K562 (cell line): ENCODE results near the gene OR2AT4. TPM values are rescaled to one million over a fixed set of nuclear protein-coding genes. Genes with fewer than 3 reads are reported as not detected.

Source experiments
- ARID3A ChIP-seq: IDR thresholded peaks from 2 replicates; pipeline ENCODE4 v1.6.1; 2012; ENCODE audit warnings: low read depth, low read length, improper control_type of control experiment, borderline replicate concordance
- BHLHE40 ChIP-seq: IDR thresholded peaks from 2 replicates; pipeline ENCODE4 v1.6.1; 2011; ENCODE audit warnings: low read length, improper control_type of control experiment
- BMI1 ChIP-seq: fragments of 150-350 bp; IDR thresholded peaks from 2 replicates; pipeline ENCODE4 v1.6.1; 2014; ENCODE audit warnings: low read length
- CBFB ChIP-seq: sonication (generic); formaldehyde crosslinking; IDR thresholded peaks from 2 replicates; pipeline ENCODE4 v1.4.0; 2020; ENCODE audit warnings: mild to moderate bottlenecking, missing genetic modification reagents
- JUN ChIP-seq, 2 experiments: sonication (generic) in 1 of 2; formaldehyde crosslinking in 1 of 2; IDR thresholded peaks; 2 replicates each; pipeline versions ENCODE4 v1.6.1 to v1.8.0; 2012 to 2022; ENCODE audit warnings: borderline replicate concordance in 2 of 2, mild to moderate bottlenecking in 2 of 2, improper control_type of control experiment in 1 of 2, low read depth in 1 of 2, low read length in 1 of 2, missing genetic modification reagents in 1 of 2
- MEF2D ChIP-seq: conservative IDR thresholded peaks from 2 replicates; pipeline ENCODE4 v1.6.1; 2016; ENCODE audit warnings: low read depth, missing genetic modification characterization, missing compliant biosample characterization
- MEIS2 ChIP-seq: fragments of 450-650 bp; IDR thresholded peaks from 2 replicates; pipeline ENCODE4 v1.6.1; 2014; ENCODE audit warnings: mild to moderate bottlenecking; ENCODE audit not compliant: partially characterized antibody
- MTA2 ChIP-seq: fragments of 450-650 bp; IDR thresholded peaks from 2 replicates; pipeline ENCODE4 v1.6.1; 2016; ENCODE audit warnings: low read depth
- MYNN ChIP-seq, 2 experiments: sonication (generic); formaldehyde crosslinking in 1 of 2; IDR thresholded peaks; 2 replicates each; pipeline versions ENCODE4 v1.5.0 to v1.6.1; 2016 to 2020; ENCODE audit warnings: antibody characterized with exemption in 1 of 2, missing genetic modification reagents in 1 of 2
- NFXL1 ChIP-seq: fragments of 450-650 bp; formaldehyde crosslinking; IDR thresholded peaks from 2 replicates; pipeline ENCODE4 v1.4.0; 2021; ENCODE audit warnings: mild to moderate bottlenecking
- NR2C1 ChIP-seq, 2 experiments: fragments of 450-650 bp; IDR thresholded peaks; 2 replicates each; pipeline ENCODE4 v1.6.1; 2017; ENCODE audit warnings: mild to moderate bottlenecking in 2 of 2, antibody characterized with exemption in 1 of 2, inconsistent platforms in 1 of 2, missing compliant biosample characterization in 1 of 2, missing genetic modification characterization in 1 of 2
- NR2C2 ChIP-seq, 2 experiments: fragments of 200-800 bp in 1 of 2; sonication (Bioruptor generic) in 1 of 2; sonication (generic) in 1 of 2; formaldehyde crosslinking in 1 of 2; IDR thresholded peaks; 2 replicates each; pipeline versions ENCODE4 v1.6.1 to v1.8.0; 2016 to 2022; ENCODE audit warnings: mild to moderate bottlenecking in 1 of 2, missing compliant biosample characterization in 1 of 2, missing genetic modification characterization in 1 of 2, missing genetic modification reagents in 1 of 2
- SFPQ ChIP-seq: fragments of 200-400 bp; formaldehyde crosslinking; IDR thresholded peaks from 2 replicates; pipeline ENCODE4 v1.6.1; 2017; ENCODE audit warnings: mild to moderate bottlenecking, low read depth, low read length, moderate library complexity
- YBX1 ChIP-seq: fragments of 450-650 bp; IDR thresholded peaks from 2 replicates; pipeline ENCODE4 v1.7.1; 2016; ENCODE audit warnings: mild to moderate bottlenecking
- YY1 ChIP-seq, 3 experiments: IDR thresholded peaks; 2 replicates each; pipeline ENCODE4 v1.6.1; 2011; ENCODE audit warnings: low read length in 2 of 3, mild to moderate bottlenecking in 2 of 3, moderate library complexity in 2 of 3, borderline replicate concordance in 1 of 3, control low read depth in 1 of 3, low read depth in 1 of 3; ENCODE audit not compliant: insufficient read depth in 3 of 3, insufficient replicate concordance in 2 of 3, control insufficient read depth in 1 of 3, insufficient read length in 1 of 3; ENCODE audit errors: extremely low read depth in 1 of 3
- polyA plus RNA-seq, 8 experiments: library from polyadenylated mRNA; depleted of rRNA in 4 of 8; stranded (reverse) in 5 of 8; unstranded in 3 of 8; fragments of >200 nt; fragmentation: Nextera tagmentation in 2 of 8; fragmentation: Illumina TruSeq in 1 of 8; extraction: Ambion mirVana in 2 of 8; extraction: Trizol in 1 of 8; gene quantifications; 2 replicates each; pipeline versions ENCODE4 v1.2.1 to v1.2.3, GENCODE V29; 2011 to 2014; ENCODE audit warnings: inconsistent platforms in 1 of 8, missing spikeins in 1 of 8
- total RNA-seq, 7 experiments: library from RNA; depleted of rRNA in 6 of 7; stranded (reverse); fragments of >200 nt in 6 of 7; fragmentation: Illumina TruSeq in 2 of 7; extraction: Trizol in 2 of 7; gene quantifications; 2 replicates each; pipeline versions ENCODE4 v1.2.1 to v1.2.3, GENCODE V29; 2011 to 2021; ENCODE audit warnings: low replicate concordance in 1 of 7
- TF ChIP-seq, protein P1 (sequence below): fragments of 450-650 bp; IDR thresholded peaks from 2 replicates; pipeline ENCODE4 v1.6.1; 2017; ENCODE audit warnings: antibody characterized with exemption, mild to moderate bottlenecking

The OR2AT4 gene
- total and polyA plus RNA-seq, 9 of the 15 experiments (the other 6 are each of a cell fraction or from before 2014, with no cell fraction given), result 0.86 to 3.1 (median 2.0) TPM

DNA sequence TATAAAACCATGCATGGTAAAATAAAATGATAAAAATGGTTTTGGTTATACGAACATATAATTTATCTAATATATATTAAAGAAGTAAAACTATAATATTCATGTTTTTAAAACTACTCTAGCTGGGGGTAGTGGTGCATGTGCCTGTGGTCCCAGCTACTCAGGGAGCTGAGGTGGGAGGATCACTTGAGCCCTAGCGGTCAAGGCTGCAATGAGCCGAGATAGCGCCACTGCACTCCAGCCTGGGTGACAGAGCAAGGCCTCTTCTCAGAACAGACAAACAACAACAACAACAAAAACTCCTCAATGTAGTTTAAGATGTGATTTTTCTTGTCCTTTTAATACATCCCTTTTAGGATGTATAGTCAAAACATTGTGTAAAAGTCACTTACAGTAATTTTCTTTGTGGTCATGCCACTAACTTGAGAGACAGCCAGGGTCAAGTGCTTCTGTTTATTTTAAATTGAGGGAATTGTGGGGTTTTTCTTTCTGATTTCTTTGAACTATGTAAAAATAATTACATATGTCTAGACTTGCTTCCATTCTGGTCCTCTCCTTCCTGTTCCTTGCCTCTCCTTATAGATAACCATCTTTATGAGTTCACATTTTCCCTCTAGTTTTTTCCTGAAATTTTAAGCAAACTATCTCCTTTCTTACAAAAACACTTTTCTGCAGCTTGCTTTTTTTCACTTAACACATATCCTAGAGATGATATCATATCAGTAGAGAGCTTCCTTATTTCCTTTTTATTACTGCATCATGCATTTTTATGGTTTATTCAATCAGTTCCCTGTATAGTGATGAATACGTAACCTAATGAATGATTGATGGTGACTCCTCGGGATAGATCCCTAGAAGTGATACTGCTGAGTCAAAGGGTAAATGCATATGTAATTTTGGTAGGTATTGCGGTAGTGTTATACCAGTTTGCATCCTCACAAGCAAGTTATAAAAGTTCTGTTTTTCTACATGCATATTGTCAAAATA is 9.1 kb downstream of the OR2AT4 start (continued):
- TF ChIP-seq, protein P1, sequence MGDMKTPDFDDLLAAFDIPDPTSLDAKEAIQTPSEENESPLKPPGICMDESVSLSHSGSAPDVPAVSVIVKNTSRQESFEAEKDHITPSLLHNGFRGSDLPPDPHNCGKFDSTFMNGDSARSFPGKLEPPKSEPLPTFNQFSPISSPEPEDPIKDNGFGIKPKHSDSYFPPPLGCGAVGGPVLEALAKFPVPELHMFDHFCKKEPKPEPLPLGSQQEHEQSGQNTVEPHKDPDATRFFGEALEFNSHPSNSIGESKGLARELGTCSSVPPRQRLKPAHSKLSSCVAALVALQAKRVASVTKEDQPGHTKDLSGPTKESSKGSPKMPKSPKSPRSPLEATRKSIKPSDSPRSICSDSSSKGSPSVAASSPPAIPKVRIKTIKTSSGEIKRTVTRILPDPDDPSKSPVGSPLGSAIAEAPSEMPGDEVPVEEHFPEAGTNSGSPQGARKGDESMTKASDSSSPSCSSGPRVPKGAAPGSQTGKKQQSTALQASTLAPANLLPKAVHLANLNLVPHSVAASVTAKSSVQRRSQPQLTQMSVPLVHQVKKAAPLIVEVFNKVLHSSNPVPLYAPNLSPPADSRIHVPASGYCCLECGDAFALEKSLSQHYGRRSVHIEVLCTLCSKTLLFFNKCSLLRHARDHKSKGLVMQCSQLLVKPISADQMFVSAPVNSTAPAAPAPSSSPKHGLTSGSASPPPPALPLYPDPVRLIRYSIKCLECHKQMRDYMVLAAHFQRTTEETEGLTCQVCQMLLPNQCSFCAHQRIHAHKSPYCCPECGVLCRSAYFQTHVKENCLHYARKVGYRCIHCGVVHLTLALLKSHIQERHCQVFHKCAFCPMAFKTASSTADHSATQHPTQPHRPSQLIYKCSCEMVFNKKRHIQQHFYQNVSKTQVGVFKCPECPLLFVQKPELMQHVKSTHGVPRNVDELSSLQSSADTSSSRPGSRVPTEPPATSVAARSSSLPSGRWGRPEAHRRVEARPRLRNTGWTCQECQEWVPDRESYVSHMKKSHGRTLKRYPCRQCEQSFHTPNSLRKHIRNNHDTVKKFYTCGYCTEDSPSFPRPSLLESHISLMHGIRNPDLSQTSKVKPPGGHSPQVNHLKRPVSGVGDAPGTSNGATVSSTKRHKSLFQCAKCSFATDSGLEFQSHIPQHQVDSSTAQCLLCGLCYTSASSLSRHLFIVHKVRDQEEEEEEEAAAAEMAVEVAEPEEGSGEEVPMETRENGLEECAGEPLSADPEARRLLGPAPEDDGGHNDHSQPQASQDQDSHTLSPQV, result 0 out of 2 replicates have a peak, but pooled peaks have one; percentile 47
- TF ChIP-seq YY1 (IDR thresholded peaks at IDR 0.05; ENCODE audit: borderline replicate concordance in 1 of 3, control insufficient read depth in 1 of 3, extremely low read depth in 1 of 3, insufficient read depth in 3 of 3, insufficient read length in 1 of 3, insufficient replicate concordance in 2 of 3, low read depth in 1 of 3, low read length in 2 of 3), result no peak
- TF ChIP-seq ARID3A, result 0 out of 2 replicates have a peak, but pooled peaks have one; percentile 39
- no peak for TF ChIP-seq NR2C1 (IDR thresholded peaks at IDR 0.05)
- 0 out of 2 replicates have a peak, but pooled peaks have one; percentile 21 for TF ChIP-seq NR2C1 (tag; IDR thresholded peaks at IDR 0.05)
- no peak for TF ChIP-seq SFPQ
- TF ChIP-seq NFXL1 (CRISPR knock-in tag), result no peak
- no peak for TF ChIP-seq MYNN (IDR thresholded peaks at IDR 0.05)
- TF ChIP-seq MYNN (CRISPR knock-in tag; IDR thresholded peaks at IDR 0.05), result no peak
- no peak for TF ChIP-seq MEF2D
- 0 out of 2 replicates have a peak, but pooled peaks have one; percentile 21 for TF ChIP-seq JUN (IDR thresholded peaks at IDR 0.05; ENCODE audit: borderline replicate concordance, low read depth, low read length)
- TF ChIP-seq JUN (CRISPR knock-in tag; IDR thresholded peaks at IDR 0.05; ENCODE audit: borderline replicate concordance), result no peak
- TF ChIP-seq BMI1, result no peak
- no peak for TF ChIP-seq CBFB (CRISPR knock-in tag)
- no peak for TF ChIP-seq MTA2
- TF ChIP-seq YBX1, result no peak
- no peak for TF ChIP-seq NR2C2 (CRISPR knock-in tag; IDR thresholded peaks at IDR 0.05)
- peak; percentile 28; the same call in 1 of the 2 replicates for TF ChIP-seq NR2C2 (tag; IDR thresholded peaks at IDR 0.05)
- TF ChIP-seq MEIS2, result peak; percentile 81
- TF ChIP-seq BHLHE40, result peak; percentile 25; the same call in 1 of the 2 replicates
